Kasumi-1 (cell line): ENCODE results near the gene EDRF1.
"Not testable (repeated sequence)": the region's sequence is repeated elsewhere in the genome, so short reads cannot be mapped to it uniquely, and the experiment has no call there.

Source experiments
- DNase-seq, 2 experiments: peaks; one replicate each; lab custom pipeline; 2025; lab: John Stamatoyannopoulos, UW

EDRF1 gene

DNA sequence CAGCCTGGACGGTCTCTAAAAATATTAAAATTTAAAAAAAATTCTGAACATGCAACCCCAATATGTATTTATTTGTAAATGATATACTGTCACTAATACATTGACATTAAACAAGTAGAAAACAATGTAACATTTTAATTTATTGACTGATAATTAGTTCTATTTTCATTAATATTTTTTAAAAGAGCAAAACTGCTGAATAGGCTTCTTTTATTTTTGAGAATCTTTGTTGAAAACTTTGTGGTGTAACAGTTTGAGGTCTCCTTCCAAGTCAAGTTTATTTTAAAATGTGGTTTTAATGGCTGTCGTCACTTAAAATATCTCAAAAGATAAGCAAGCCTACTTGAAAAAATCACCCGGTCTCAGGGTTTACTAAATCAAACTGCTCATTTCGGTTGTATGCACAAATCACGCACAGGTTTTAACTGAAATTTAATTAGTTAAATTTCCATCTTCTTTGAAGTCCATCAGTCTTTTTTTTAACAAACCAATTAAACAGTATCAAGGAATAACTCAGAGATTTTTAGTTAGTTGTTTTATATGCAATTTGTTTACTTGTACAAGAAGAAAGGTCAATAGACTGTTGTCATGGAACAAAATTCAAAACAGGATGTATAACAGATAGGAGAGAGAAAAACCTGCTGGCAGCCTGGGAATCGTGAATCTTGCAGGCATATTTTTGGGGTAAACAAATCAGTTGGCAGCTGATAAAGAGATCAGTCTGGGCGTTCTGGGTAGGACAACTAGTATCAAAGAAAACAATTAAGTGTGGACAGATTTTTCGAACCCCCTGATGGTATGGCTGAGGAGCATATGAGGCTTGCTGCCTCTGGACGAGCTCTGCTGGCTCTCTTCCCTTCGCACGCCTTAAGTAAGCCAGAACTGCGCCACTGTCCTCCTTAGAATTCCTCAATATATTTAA, 9.7 kb upstream of the EDRF1 start:
- no peak for DNase-seq

DNA sequence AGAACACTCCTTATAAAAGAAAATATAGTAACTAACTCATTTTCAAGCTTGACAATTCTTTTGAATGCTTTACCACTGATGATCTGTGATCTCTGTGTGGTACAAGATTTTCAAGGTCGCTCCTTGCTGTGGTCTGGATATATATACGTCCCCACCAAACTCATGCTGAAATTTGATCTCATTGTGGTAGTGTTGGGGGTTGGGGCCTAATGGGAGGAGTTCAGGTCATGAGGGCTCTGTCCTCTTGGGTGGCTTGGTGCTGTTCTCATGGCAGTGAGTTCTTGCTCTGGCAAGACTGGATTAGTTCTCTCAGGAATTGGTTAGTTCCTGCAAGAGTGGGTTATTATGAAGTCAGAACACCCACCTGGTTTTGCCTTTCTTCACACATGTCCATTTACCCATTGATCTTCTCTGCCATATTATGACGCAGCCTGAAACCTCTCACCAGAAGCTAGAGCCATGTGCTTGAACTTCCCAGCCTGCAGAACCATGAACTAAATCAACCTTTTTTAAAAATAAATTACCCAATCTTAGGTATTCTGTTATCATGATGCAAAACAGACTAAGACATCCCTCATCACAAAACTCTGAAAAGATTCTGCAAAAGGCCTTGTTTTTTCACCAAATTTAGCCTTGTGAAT, 8.3 kb upstream of the EDRF1 start:
- no peak for DNase-seq

DNA sequence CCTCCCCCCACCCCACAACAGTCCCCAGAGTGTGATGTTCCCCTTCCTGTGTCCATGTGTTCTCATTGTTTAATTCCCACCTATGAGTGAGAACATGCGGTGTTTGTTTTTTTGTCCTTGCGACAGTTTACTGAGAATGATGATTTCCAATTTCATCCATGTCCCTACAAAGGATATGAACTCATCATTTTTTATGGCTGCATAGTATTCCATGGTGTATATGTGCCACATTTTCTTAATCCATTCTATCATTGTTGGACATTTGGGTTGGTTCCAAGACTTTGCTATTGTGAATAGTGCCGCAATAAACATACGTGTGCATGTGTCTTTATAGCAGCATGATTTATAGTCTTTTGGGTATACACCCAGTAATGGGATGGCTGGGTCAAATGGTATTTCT, 4.8 kb upstream of the EDRF1 start:
- not testable (repeated sequence) for DNase-seq

GRCh38 chr10:125720002-125720382, 483 bp downstream of the EDRF1 start:
- peak; percentile 14 to 19 for DNase-seq

DNA sequence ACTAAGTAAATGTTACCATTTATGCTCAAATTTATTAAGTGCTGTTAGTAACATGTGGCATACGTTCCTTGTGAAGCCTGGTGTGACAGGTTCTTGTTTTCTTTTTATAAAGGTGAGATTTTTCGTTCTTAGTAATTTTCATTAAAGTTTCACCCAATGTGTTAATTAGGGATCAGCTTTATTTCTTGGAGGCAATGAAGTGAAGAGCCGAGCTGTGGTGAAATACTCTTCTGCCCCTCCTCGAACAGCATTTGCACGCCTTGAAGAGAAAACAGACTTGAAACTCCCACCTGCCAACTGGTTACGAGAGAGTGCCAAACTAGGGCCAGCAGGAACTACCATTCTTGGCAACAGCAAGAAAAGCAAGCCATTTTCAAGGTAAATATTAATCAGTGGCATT, 1.5 kb downstream of the EDRF1 start:
- DNase-seq, result no peak

DNA sequence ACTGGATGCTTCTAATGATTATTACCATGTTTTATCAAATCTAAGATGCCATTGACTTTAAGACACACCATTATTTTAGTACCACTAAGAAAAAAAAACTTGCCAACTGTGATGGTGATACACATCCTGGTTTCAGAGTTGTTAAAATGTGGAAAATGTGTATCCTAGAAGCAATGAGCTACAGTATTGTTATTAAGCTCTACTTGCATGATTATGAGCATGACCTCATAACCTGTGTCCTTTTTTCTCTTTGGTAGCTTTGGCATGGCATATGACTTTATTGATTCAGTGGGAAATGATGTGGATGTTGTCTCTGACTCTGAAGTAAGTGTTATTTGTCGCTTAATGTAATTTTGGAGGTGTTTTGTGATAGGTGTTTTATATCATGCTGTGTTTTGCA, 3.3 kb downstream of the EDRF1 start:
- no peak for DNase-seq

GRCh38 chr10:125726914-125727313, 7.4 kb downstream of the EDRF1 start:
- no peak for DNase-seq

- no peak for DNase-seq
Measured at GRCh38 chr10:125727436-125727835, 7.9 kb downstream of the EDRF1 start.

- DNase-seq, result no peak
Measured at GRCh38 chr10:125734148-125734547, 14.6 kb downstream of the EDRF1 start.

DNA sequence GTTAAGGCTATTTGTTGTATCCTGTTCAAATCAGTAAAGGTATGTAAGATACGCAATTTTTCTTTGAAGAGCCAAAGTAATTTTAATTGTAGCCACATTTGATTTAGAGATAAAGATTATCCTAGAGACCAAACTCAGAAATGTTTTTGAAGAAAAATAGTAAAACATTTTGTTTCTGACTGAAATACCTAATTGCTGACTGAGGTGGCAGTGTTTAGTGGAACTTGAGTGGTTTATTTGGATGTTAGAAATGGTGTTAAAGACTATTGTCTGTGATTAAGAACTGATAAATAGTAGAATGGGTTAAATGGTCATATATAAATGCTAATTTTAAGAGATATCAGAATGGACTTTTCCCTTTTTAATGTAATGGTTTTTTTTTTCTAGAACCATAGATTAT, 15.3 kb downstream of the EDRF1 start:
- peak; percentile 12 to 51 for DNase-seq

- no peak for DNase-seq
Measured at GRCh38 chr10:125738206-125738605, 18.7 kb downstream of the EDRF1 start.

DNA sequence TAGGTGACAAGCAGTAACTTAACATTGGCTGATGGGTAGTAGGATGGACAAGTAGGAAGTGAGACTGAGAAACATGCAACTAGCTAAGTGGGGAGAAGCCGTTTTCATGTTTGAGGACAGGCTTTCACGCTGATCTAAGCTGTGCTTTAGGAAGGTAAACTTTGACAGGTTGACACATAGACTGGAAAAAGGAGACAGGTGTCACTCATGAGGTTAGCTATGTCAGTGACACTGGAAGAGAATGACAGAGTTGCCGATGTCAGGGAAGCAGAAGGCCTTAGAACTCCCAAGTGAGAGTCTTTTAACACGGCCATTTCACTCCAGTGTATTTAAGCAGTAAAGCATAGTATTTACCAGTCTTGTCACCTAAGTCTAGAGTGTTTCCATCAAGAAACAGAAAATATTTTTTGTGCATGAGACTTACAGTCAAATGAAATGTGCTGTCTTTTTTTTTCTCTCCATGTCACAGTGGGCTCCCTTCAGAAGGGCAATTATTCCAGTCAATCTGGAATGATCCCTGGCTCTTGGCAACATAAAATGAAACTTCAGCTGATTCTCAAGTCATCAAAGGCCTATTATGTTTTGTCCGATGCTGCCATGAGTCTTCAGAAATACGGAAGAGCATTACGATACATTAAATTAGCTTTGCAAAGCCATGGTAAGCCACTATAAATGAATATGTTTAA, 20.6 kb downstream of the EDRF1 start:
- DNase-seq, result no peak

DNA sequence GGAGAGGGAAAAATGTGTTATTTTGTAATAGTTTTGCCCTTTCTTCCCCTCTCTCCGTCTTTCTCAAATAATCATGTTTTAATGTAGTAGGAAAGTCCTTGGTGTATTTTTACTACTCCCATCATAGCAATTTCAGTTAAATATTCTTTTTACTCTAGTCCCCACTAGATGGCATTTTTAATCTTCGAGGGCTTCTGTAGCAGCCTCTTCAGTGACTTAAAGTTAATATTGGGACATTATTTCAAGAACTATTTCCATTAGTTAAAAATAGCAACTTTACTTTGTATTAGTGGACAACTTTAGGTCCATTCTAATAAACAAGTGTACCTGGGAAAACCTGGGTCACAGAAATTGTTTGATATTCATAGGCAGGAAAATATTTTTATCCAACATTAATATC, 23.0 kb downstream of the EDRF1 start:
- DNase-seq, result peak; percentile 67 to 85

DNA sequence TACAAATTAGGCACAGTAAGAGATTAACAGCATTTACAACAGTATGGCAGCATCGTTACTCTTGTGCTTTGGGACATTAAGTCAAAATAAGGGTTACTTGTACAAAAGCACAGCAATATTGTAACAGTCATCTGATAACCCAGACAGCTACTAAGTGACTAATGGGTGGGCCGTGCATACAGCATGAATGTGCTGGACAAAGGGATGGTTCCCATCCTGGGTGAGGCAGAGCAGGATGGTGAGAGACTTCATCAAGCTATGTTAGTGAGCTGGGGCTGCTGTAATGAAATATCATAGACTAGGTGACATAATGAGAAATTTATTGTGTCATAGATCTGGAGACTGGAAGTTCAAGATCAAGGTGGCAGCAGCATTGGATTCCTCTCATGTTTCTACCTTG, 25.4 kb downstream of the EDRF1 start:
- no peak for DNase-seq

DNA sequence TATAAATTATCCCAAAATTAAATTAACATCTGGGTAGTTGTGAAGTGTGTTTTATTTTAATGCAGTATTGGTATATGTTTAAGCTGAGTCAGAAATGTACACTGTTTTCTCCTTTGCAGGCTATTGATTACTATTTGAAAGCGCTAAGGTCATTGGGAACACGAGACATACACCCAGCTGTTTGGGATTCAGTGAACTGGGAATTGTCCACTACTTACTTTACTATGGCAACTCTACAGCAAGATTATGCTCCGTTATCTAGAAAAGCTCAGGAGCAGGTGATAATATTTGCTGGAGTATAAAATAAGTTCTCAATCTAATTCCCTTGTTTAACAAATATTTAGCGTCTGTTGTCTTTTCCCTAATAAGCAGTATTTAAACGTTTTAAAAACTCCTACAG, 27.9 kb downstream of the EDRF1 start:
- DNase-seq, result no peak

DNA sequence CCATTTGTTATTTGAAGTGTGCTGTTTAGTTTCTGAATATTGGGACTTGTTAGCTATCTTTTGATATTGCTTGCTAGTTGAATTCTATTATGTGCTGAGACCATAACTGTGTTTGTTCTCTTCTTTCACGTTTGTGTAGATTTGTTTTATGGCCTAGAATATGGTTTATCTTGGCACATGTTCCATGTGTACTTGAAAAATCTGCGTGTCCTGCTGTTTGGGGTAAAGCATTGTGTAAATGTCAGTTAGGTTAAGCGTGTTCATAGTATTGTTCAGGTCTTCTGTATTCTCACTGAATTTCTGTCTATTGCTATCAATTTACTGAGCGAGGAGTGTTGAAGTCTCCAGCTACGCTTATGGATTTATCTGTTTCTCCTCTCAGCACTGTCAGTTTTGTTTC, 36.7 kb downstream of the EDRF1 start:
- DNase-seq, result no peak

- DNase-seq, result no peak
Measured at GRCh38 chr10:125756853-125757487, 37.5 kb downstream of the EDRF1 start.

DNA sequence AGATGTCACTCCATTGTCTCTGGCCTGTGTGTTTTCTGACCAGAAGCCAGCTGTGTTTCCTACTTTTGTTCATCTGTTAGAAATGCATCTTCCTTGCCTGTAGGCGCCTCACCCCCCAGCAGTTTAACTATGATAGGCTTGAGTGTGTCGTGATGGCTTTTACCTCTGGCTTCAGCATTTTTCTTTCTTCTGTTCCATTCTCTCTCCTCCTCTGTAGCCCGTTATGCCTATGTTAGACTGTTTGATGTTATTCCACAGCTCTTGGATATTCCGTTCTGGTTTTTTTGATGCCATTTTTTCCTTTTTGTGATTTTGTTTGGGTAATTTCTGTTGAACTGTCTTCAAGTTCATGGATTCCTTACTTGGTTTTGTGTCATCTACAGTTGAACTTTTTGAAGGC, 38.2 kb downstream of the EDRF1 start:
- DNase-seq, result no peak

GRCh38 chr10:125761961-125762360, 42.5 kb downstream of the EDRF1 start:
- DNase-seq, result no peak

- no peak for DNase-seq
Measured at GRCh38 chr10:125762692-125763648, 43.5 kb downstream of the EDRF1 start.

DNA sequence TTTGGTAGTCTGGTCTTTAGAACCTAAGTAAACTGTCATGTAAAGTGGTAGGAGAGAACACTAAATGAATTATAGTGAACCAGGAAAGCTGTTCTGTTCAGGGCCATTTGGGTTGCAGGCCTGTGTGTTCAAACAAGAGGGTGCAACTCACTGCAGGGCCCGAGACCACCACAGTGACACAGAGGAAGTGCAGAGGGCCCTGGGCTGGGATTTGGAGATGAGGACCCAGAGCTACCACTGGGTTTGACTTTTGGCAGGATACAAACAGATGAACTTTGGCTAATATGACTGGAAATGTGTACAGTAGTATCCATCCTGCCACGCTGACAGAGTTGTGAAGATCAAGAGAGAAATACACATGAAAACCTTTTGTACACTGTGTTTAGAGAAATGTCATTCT, 46.3 kb downstream of the EDRF1 start:
- DNase-seq, result no peak
